LNCaP clone FGC (cell line): ENCODE data around the gene GSN.

Experiments used
- DNase-seq: peaks from one replicate; pipeline ENCODE4 v3.0.0-alpha.2; 2011; ENCODE audit warnings: low read depth
- H3K4me3 ChIP-seq: 2 replicates; pipeline ENCODE4 v1.5.1; 2011; ENCODE audit warnings: mild to moderate bottlenecking, low read depth, low read length, control low read depth
- CTCF ChIP-seq: IDR thresholded peaks from 2 replicates; pipeline ENCODE4 v1.5.1; 2012; ENCODE audit warnings: mild to moderate bottlenecking; ENCODE audit not compliant: control insufficient read depth, insufficient read depth; ENCODE audit errors: extremely low read depth

The GSN gene

GRCh38 chr9:121284733-121285451 lies 16.9 kb downstream of the GSN start:
- no peak overlapping the region for H3K4me3 ChIP-seq
- no peak for DNase-seq
- no peak for TF ChIP-seq CTCF

- TF ChIP-seq CTCF = no peak
- DNase-seq = no peak
- H3K4me3 ChIP-seq = no peak overlapping the region
These were observed 18.1 kb downstream of the GSN start for GRCh38 chr9:121285835-121286687.

- no peak for DNase-seq
- no peak overlapping the region for H3K4me3 ChIP-seq
- TF ChIP-seq CTCF = no peak
These were observed 18.7 kb downstream of the GSN start for GRCh38 chr9:121286688-121286972.

GRCh38 chr9:121286973-121287741 lies 19.2 kb downstream of the GSN start:
- no peak overlapping the region for H3K4me3 ChIP-seq
- no peak for TF ChIP-seq CTCF
- no peak for DNase-seq

- no peak for TF ChIP-seq CTCF
These were observed 20.7 kb downstream of the GSN start for GRCh38 chr9:121288673-121289025.

GRCh38 chr9:121289026-121289771 lies 21.2 kb downstream of the GSN start:
- TF ChIP-seq CTCF = no peak
- H3K4me3 ChIP-seq = no peak overlapping the region
- DNase-seq = no peak

More at GRCh38 chr9:121288673-121289025, 20.7 kb downstream of the GSN start:
- H3K4me3 ChIP-seq = no peak overlapping the region
- DNase-seq = no peak
